Activated CD4-positive, alpha-beta T cell treated with anti-CD3 and anti-CD28 coated beads, Interleukin-2, amount 10 ng/mL, durations not matched to agents 24 days and 14 days (primary cell): ENCODE data around the gene MYH14. TPM values are rescaled to one million over a fixed set of nuclear protein-coding genes. Genes with fewer than 3 reads are reported as not detected.
"Not testable (repeated sequence)": the region's sequence is repeated elsewhere in the genome, so short reads cannot be mapped to it uniquely, and the experiment has no call there.

ENCODE experiments used
- DNase-seq: peaks from one replicate; pipeline ENCODE4 v3.0.0; 2022
- H3K27ac Mint-ChIP-seq: one replicate; pipeline ENCODE4 v1.8.0; 2022; ENCODE audit warnings: mild to moderate bottlenecking, mixed read lengths
- H3K27me3 Mint-ChIP-seq: one replicate; pipeline ENCODE4 v1.8.0; 2022; ENCODE audit warnings: mixed read lengths
- H3K36me3 Mint-ChIP-seq: one replicate; pipeline ENCODE4 v1.8.0; 2022; ENCODE audit warnings: low read depth, mild to moderate bottlenecking, mixed read lengths
- H3K4me1 Mint-ChIP-seq: one replicate; pipeline ENCODE4 v1.8.0; 2021; ENCODE audit warnings: mixed read lengths
- H3K4me3 Mint-ChIP-seq: one replicate; pipeline ENCODE4 v1.8.0; 2022; ENCODE audit warnings: mild to moderate bottlenecking, moderate library complexity, mixed read lengths
- H3K9me3 Mint-ChIP-seq: one replicate; pipeline ENCODE4 v1.8.0; 2021; ENCODE audit warnings: mixed read lengths
- intact Hi-C: fragments of 100-400 bp; cut with micrococcal nuclease; formaldehyde crosslinking; loops from one replicate; pipeline ENCODE4 v1.15.1; 2023
- total RNA-seq: library from RNA; stranded (reverse); gene quantifications from 2 replicates; pipeline ENCODE4 v1.2.3, GENCODE V29; 2022

The MYH14 gene
- total RNA-seq, 1 donor from 2014 or later, result not detected

GRCh38 chr19:50349277-50350057, 146.0 kb downstream of the MYH14 start:
- Mint-ChIP-seq H3K27ac (no peak overlapping the region), H3K27me3 (no peaks in the 10 kb centered on the region), H3K4me1 (peaks cover 23% of the 10 kb centered on the region), H3K4me3 (no peak overlapping the region), H3K36me3 (peaks cover 5% of the 10 kb centered on the region), H3K9me3 (peaks cover 3% of the 10 kb centered on the region)
- DNase-seq, result no peak
- intact Hi-C loops, result no loop called here

- peaks cover 11% of the 10 kb centered on the region for H3K4me1 Mint-ChIP-seq
- H3K27ac Mint-ChIP-seq, result no peak overlapping the region
- no peak for DNase-seq
- H3K9me3 Mint-ChIP-seq, result no peaks in the 10 kb centered on the region
- no peaks in the 10 kb centered on the region for H3K27me3 Mint-ChIP-seq
- H3K36me3 Mint-ChIP-seq, result no peaks in the 10 kb centered on the region
- no peak overlapping the region for H3K4me3 Mint-ChIP-seq
- intact Hi-C loops, result no loop called here
These were observed 148.8 kb downstream of the MYH14 start for GRCh38 chr19:50352242-50352641.

GRCh38 chr19:50353487-50353880, 150.1 kb downstream of the MYH14 start:
- H3K9me3 Mint-ChIP-seq, DNase-seq, H3K4me3 Mint-ChIP-seq, H3K27me3 Mint-ChIP-seq, H3K36me3 Mint-ChIP-seq, H3K27ac Mint-ChIP-seq, intact Hi-C loops: not testable (repeated sequence)
- H3K4me1 Mint-ChIP-seq, result peaks cover 11% of the 10 kb centered on the region

GRCh38 chr19:50356691-50357177, 153.3 kb downstream of the MYH14 start:
- intact Hi-C loops, result loop anchor here (1.0 to 5.0 kb wide), 8 partner anchors 20 to 201 kb away; partner anchors contain the start of genes EMC10, GARIN5A, MYBPC2 and NR1H2
- H3K27me3 Mint-ChIP-seq, result no peaks in the 10 kb centered on the region

GRCh38 chr19:50357178-50358100, 154.0 kb downstream of the MYH14 start:
- intact Hi-C loops, result loop anchor here (1.0 to 5.0 kb wide), 8 partner anchors 19 to 200 kb away; partner anchors contain the start of genes EMC10, GARIN5A, MYBPC2 and NR1H2
- H3K9me3 Mint-ChIP-seq, result peaks cover 10% of the 10 kb centered on the region
- H3K4me3 Mint-ChIP-seq, result peak overlapping the region; percentile 90
- peaks cover 24% of the 10 kb centered on the region for H3K36me3 Mint-ChIP-seq
- peak overlapping the region; percentile 95 for H3K27ac Mint-ChIP-seq
- H3K27me3 Mint-ChIP-seq, result no peaks in the 10 kb centered on the region
- peak; percentile 96 for DNase-seq
- H3K4me1 Mint-ChIP-seq, result peaks cover 47% of the 10 kb centered on the region

More at GRCh38 chr19:50356691-50357177, 153.3 kb downstream of the MYH14 start:
- Mint-ChIP-seq H3K27ac (peak overlapping the region; percentile 95), H3K9me3 (peaks cover 8% of the 10 kb centered on the region), H3K36me3 (peaks cover 21% of the 10 kb centered on the region), H3K4me1 (peaks cover 41% of the 10 kb centered on the region), H3K4me3 (no peak overlapping the region)
- DNase-seq, result no peak

- Mint-ChIP-seq H3K27ac (peak overlapping the region; percentile 95), H3K4me1 (peaks cover 57% of the 10 kb centered on the region), H3K36me3 (peaks cover 25% of the 10 kb centered on the region), H3K4me3 (peak overlapping the region; percentile 90), H3K9me3 (peaks cover 10% of the 10 kb centered on the region), H3K27me3 (no peaks in the 10 kb centered on the region)
- DNase-seq, result peak; percentile 95
- intact Hi-C loops, result loop anchor here (5.0 kb wide), 2 partner anchors 74 to 199 kb away; partner anchors contain the start of gene MYBPC2
These were observed 155.3 kb downstream of the MYH14 start for GRCh38 chr19:50358483-50359327.

GRCh38 chr19:50359328-50359818, 156.0 kb downstream of the MYH14 start:
- peak; percentile 63 for DNase-seq
- peak overlapping the region; percentile 95 for H3K27ac Mint-ChIP-seq
- intact Hi-C loops, result loop anchor here (5.0 kb wide), 2 partner anchors 73 to 198 kb away; partner anchors contain the start of gene MYBPC2
- peaks cover 25% of the 10 kb centered on the region for H3K36me3 Mint-ChIP-seq
- H3K4me1 Mint-ChIP-seq, result peaks cover 60% of the 10 kb centered on the region
- H3K4me3 Mint-ChIP-seq, result peak overlapping the region; percentile 90
- peaks cover 10% of the 10 kb centered on the region for H3K9me3 Mint-ChIP-seq
- H3K27me3 Mint-ChIP-seq, result no peaks in the 10 kb centered on the region

Other genes with a start within 250 kb of the MYH14 start
- not detected in 2 replicates for gene SIGLEC11, start 242.4 kb upstream of the MYH14 start, total RNA-seq
- gene VRK3, start 178.2 kb upstream of the MYH14 start, total RNA-seq, result 66.1 and 70.0 TPM in 2 replicates
- gene ZNF473, start 177.6 kb upstream of the MYH14 start, total RNA-seq, result 13.1 and 14.2 TPM in 2 replicates
- gene IZUMO2, start 40.3 kb upstream of the MYH14 start, total RNA-seq, result not detected in 2 replicates
- 20.3 TPM in 2 replicates for gene KCNC3, start 125.8 kb downstream of the MYH14 start, total RNA-seq
- gene NAPSA, start 162.0 kb downstream of the MYH14 start, total RNA-seq, result 13.6 and 18.0 TPM in 2 replicates
- gene NR1H2, start 172.8 kb downstream of the MYH14 start, total RNA-seq, result 81.4 and 84.7 TPM in 2 replicates
- gene POLD1, start 180.7 kb downstream of the MYH14 start, total RNA-seq, result 188 and 204 TPM in 2 replicates
- 0.91 and 1.6 TPM in 2 replicates for gene SPIB, start 215.3 kb downstream of the MYH14 start, total RNA-seq
- 0.12 and 0.26 TPM in 2 replicates for gene MYBPC2, start 229.3 kb downstream of the MYH14 start, total RNA-seq